Hematopoietic multipotent progenitor cell treated with erythropoietin and hydrocortisone succinate and interleukin-3 and kit ligand, for 15 days (in vitro differentiated cells): ENCODE measurements around the gene FIG4.
"Not testable (repeated sequence)": the region's sequence is repeated elsewhere in the genome, so short reads cannot be mapped to it uniquely, and the experiment has no call there.

ENCODE experiments used
- DNase-seq: peaks from one replicate; pipeline ENCODE4 v3.0.0-alpha.2; 2015; ENCODE audit warnings: low spot score

FIG4 gene

DNA sequence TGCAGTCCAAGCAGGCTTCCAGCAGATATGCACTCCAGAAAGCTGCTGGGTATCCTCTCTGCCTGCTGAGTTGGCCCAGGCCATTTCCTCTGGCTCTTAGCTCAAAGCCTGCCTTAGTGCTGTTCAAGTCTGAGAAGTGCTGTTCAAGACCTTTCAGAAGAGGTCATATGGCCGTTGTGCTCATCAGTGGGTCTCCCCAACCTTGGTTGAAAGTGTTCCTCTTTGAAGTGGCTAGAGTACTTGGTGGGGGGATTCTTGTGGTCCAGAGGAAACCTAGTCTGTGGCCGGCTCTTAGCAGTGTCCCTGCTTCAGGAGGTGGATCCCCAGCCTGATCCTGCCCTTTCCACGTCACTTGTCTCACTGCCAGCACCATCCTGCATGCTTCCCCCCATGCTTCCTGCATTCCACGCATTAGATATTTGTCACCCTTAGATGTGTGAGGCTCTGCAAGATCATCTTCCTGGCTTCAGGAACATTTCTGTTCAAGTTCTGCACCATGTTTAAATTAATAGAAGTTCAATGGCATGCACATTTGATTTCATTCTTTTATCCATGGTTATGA lies 105.0 kb downstream of the FIG4 start:
- no peak for DNase-seq

DNA sequence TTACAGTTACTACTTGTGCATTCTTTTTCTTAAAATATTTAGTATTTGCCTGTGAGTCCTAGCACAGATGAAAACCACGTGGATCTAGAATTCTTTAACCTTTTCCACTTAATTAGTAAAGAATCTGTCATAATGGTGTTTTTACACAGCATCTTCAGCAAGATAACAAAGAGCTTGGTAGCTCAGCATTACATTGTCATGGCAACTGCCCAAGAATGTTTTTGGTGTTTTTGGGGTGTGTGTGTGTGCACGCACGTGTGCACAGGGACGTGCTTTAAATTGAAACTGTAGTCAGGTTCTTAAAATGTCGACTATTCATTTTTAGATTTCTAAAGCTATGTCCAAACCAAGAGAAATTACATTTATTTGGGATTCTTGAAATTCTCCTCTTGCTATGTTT lies 108.0 kb downstream of the FIG4 start:
- DNase-seq, result no peak

DNA sequence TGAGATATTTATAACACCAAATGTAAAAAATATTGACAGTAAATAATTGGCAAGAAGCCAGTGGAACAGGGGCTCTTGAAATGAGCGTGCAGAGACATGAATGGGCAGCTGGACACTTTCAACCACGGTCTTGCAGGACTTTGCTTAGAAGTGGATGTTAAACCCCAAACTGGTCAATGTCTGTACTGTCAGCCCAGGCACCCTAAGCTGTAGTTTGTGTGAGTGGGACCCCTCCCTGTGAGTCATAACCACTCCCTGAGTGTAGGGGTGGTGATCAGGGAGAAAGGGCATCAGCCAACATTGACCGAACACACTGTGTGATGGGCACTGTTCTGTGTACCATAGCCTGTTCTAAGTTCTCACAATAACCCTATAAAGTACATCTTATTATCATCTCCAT lies 108.6 kb downstream of the FIG4 start:
- DNase-seq, result no peak

DNA sequence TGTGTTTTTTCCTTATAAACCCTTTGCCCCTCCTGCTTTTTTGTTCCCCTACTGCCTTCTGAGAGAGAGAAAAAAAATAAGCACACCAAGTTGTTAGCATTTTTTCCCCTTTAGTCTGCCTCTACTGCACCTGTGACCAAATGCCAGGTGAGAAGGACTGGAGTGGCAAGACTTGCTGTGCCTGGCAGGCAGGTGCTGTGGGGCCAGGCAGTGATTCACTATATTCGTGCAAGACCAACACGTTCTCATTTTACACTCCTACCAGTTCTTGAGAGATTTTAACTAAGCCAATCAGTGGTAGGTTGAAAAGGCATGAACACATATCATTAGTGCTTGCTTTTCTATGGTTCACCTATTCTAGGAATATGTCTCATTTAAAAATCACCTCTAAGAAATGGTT lies 109.7 kb downstream of the FIG4 start:
- no peak for DNase-seq

DNA sequence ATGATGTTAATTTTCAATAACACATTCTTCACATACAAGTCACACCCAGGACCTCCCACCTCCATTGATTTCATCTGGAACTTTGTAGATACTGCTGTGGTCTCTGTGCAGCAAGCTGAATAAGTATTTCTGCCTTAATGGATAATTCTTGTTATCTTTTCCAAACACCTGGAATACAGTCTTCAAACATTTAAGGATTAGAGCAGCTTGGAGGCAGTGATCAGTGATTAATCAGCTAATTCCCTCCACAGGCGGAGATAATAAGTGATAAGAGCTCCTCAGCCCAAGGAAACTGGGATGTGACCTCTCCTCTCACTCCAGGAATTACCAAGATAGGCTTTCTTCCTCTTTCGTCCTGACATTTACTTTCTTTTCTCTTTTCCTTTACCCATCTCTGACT lies 110.7 kb downstream of the FIG4 start:
- no peak for DNase-seq

DNA sequence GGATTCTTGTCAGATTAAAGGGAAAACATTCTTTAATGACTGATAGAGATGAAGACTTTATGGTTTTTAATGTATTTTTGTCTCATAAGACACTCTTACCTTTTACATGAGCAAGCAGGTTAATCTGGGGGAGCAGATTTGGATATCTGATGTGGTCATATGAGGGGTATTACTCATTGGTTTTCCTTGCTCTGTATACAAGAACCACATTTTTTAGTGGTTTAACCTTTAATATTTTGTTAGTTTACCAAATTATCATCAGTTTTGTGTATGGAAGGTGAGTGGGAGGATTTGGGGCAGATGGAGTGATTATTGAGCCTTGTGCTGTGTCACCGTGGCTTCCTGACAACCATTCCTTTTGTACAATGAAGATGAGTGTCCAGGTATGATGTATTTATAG lies 112.9 kb downstream of the FIG4 start:
- DNase-seq, result no peak

DNA sequence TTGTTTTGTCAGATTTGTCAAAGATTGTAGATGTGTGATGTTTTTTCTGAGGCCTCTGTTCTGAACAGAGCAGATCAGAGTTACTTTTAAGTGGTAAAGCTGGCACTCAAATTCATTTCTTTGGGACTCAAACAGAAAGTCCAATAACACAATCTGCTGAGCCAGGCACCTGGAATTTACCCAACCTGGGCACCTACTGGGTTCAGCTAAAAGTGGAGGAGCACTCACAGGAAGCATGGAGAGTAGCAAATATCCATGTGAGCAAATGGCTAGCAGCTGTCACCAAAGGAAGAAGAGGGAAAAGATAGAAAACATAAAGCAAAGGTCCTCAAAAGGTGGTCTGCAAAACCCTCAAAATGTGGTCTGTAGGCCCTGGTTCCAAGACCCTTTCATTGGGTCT lies 116.8 kb downstream of the FIG4 start:
- no peak for DNase-seq

DNA sequence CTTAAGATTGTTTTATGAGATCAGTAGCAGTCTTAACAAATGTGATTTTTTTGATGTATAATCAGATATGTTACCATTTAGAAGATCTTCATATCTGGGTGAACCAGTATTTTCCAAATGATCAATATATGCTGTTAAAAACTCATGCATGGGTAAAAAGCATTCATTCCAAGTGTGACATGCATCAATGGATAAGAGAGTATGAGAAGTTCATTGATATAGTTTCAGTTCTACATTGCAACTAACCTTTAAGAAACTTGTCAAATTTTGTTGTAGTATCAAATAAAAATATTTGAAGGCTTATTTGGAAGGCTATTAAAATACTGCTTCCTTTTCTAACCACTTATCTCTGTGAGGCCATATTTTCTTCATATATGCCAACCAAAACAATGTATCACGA lies 117.7 kb downstream of the FIG4 start:
- DNase-seq, result no peak

DNA sequence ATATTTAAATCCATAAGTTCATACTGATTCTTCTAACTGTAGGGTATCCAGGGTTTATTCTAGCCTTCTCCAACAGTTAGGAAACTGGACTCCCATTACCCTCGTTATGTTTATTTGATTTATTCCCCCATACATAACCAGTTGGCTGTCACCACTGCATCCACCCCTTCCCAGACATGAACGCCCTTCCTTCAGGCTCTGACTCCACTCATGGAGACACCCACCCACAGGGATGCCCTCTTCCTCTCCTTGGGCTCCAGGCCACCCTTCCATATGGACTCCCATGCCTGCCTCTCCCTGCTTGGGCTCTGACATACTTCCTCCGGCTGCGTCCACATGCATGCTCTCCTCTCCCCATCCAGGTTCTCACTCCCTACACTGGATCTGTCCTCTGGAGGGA lies 124.0 kb downstream of the FIG4 start:
- no peak for DNase-seq

DNA sequence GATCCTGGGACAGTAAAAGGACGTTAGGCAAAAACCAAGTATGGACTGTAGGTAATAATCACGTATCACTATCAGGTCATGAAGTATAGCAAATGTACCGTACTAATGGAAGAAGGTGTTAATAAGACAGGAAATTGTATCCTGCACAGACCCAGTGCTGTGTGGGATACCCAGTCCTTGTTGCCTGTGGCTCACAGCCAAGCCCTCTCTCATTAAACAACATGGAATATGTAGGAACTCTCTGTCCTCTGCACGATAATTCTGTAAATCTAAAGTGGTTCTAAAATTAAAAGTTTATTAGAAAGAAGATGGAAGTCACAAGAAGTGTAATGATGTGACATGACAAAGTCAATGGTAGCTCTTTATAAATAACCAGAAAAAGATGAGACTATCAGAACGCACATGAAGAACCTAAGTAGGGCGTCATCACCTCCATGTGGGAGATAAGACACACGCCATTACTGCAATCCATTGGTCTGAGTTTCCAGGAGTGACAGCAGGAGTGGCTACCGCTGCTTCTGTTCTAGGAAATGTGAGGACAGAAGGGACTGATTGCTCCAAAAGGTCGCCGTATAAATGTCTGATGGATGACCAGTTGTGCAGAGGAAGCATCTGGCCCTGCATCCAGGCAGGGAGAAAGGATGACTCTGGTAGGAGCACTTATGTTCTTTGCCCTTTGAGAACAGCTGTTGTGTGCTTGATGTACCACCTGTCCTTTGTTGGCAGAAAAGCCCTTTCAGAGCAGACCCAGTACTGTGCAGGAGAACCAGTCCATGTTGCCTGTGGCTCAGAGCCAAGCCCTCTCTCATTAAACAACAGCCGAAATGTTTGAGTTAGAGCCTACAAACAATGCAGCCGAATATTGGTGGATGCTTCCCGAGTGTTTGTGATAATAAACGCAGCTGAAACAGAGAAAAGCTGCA lies 125.6 kb downstream of the FIG4 start:
- DNase-seq, result no peak

DNA sequence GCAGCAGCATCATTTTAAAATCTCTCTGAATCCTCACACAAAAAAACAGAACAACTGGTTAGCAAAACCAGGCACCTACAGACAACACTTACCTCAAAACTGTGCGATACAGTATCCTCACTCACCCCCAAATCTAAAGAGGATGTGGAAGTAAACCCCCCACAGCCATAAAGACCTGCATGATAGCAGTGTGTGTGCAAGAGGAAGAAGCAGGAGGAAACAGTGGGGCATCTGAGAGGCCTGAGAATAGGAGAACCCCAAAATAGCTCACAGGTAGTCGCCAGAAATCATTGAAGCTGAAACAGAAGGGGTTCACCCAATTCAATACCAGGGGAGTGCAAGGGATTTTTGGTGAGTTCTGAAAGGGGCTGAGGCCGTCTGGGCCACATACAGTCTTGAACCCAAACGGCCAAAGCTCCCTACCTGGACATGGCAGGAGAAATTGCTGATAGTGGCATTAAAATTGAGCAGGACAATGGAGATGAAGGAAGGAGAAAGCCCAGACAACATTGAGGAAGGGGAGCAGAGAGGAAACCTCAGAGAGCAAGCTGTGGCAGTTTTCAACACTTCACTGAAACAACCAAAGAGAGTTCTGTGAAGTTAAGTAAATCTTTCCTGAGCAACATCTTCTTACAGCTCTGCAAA lies 129.7 kb downstream of the FIG4 start:
- DNase-seq, result no peak

DNA sequence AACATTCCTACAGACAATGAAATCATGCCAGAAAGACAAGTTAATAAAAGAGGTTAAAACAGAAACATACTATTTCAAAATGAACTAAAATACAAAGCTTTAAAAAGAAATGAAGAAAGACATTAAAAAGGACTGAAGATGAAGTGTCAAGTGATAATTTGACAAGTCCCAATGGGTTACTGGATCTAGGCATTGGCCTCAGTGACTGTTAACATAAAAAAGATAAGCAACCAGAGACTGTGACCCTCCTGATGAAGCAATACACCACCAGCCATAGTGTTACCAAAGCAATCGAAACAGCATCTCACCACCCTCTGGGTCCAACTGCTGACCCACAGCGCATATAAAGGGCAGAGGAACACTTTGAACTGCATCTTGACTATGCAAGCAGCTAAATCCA lies 130.3 kb downstream of the FIG4 start:
- no peak for DNase-seq

DNA sequence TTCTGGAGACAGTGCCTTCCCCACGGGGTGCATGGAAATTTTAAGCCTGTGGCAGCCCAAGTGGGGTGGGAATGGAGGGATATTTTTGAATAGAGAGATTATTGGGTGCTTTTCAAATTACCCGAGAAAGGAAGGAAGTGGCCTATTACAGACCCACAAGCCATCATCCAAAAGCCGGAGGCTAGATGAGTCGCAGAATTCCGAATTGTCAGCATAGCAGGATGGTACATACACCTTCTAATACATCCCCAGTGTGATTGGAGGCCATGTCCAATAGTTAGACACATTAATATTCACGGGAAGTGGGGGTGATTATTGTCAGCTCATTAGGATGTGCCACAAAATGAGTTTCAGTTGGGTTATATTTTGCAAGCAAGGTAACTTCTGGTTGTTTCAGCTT lies 133.0 kb downstream of the FIG4 start:
- DNase-seq, result no peak

DNA sequence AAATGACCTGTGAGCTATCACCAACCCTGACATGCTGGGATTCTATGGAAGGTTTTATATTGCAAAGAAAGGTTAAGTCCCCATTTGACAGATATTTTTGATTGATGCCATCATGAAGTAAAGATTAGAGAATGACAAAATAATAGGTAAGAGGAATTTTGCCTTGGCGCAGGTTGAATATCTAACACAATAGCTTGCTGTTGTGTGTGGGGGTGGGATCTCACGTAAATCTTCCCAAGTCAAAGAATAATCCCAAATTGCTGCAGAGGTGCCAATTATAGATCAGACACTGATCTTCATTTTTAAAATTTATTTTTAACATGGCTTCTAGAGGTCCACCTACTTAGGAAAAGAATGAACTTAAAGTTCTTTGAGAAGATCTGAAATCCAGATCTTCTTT lies 135.5 kb downstream of the FIG4 start:
- no peak for DNase-seq

DNA sequence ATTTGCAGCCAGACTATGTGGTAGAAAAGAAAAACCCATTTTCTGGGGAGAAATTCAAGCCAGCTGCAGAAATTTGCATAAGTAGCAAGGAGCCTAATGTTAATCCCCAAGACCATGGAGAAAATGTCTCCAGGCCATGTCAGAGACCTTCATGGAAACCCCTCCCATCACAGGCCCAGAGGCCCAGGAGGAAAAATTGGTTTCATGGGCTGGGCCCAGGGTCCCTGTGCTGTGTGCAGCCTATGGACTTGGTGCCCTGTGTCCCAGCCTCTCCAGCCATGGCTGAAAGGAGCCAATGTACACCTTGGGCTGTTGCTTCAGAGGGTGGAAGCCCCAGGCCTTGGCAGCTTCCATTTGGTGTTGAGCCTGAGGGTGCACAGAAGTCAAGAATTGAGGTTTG lies 140.3 kb downstream of the FIG4 start:
- DNase-seq, result not testable (repeated sequence)

DNA sequence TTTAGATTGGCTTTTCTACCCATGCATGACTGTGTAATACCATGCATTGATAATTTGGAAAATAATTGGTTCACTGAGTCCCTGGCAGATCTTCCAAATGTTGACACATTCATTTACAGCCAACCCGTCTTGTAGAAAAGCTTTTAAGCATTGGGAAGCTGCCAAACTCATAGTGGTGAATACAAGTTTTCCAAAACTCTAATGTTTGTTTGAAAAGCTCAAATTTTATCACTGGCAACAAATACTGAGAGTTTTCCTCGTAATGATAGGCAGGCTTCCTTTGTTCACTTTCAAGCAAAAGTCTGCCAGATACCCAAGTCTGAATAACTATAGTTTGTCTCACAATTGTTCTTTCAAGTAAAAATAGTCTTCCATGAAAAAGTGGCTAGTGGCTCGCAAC lies 143.0 kb downstream of the FIG4 start:
- DNase-seq, result no peak

DNA sequence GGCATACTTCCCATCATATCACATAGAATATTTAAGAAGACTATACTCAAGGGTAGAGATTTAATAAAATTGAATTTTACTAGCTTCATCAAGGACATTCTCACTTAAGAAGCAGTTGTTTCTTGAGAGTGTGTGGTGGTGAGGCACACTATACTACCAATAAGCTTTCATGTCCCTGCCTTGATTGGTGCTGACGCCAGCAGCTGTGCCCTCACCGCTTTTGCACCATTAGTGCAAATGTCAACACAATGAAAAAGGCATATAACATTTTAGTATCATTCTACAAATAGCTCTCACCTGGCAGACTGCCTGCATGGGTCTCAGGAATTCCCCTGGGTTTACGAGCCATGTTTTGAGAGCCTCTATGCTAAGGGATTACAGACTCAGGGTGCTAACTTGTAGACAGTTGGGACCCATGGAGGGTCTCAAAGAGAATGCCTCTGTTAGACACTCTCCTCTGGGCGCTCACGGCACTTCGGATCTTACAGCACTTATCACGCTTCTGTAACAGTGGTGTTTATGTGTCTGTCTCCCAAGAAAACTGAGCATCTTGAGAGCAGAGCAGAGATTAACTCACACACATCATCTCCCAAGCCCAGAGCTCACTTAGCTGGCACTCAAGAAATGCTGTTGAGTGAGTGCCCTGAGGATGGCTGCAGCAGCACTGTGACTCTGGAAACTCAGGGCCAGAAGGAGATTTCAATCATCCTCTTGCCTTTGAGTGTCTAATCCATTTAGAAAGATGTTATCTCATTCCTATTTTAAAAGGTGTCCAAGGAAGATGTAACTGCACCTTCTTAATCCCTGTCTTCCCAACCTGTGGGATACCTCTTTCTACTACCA lies 143.7 kb downstream of the FIG4 start:
- no peak for DNase-seq

DNA sequence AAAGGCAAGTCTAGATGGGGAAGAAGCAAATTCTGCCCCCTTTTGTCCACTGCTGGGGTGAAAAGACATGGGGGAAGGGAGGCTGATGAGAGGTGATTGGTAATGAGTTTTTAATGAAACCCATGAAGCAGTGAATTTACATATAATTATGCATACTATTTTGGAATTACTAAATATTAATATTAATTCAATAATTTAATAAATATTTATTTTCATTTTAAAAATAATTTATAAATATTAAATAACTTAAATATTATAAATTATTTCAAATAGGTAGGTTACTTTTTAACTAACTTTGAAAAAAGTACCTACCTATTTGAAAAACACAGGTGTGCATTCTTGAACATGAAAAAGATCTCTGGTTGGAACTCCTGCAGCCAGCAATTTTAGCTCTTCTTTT lies 148.9 kb downstream of the FIG4 start:
- DNase-seq, result no peak

DNA sequence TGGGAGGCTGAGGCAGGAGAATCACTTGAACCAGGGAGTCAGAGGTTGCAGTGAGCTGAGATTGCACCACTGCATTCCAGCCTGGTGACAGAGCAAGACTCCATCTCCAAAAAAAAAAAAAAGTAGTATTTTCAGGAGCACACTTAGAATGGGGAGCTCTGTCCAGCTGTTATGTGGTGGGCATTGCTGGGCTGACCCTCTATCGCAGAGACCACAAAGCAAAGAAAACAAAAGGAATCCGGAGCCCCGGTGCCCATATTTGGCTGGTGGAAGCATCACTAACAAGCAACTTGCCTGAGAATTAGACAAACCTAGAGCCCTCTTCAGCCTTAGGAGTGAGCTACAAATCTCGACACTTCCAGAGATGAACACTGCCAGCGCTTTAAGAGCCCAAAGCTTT lies 149.7 kb downstream of the FIG4 start:
- no peak for DNase-seq

DNA sequence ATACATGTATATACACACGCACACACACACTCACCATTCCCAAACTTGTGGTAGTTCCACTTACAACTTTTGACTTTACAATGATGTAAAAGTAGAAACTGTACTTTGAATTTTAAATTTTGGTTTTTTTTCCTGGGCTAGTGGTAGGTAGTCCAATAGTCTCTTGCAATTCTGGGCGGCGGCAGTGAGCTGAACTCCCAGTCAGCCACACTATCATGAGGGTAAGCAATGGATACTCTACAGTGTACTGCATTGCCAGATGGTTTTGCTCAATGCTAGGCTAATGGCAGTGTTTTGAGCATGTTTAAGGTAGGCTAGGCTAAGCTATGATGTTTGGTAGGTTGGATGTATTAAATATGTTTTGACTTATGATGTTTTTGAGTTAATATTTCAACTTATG lies 150.8 kb downstream of the FIG4 start:
- DNase-seq, result no peak

DNA sequence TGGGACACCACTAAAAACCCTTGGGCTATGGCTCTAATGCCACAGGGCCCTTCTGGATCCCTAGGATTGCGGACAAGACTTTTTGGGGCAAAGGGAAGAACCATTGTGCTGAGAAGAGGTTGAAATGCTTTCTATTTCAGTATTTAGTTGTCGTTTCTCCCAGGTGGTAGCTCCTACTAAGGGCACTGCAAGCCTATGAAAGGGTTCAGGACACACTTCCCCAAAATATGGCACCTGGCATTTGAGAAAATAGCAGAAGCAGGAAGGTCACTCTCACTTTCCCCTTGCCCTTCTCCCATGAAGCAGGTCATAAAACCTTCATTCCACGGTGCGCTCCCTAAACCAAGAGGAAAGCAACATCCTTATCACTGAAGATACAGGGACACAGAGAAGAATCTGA lies 161.6 kb downstream of the FIG4 start:
- DNase-seq, result no peak

DNA sequence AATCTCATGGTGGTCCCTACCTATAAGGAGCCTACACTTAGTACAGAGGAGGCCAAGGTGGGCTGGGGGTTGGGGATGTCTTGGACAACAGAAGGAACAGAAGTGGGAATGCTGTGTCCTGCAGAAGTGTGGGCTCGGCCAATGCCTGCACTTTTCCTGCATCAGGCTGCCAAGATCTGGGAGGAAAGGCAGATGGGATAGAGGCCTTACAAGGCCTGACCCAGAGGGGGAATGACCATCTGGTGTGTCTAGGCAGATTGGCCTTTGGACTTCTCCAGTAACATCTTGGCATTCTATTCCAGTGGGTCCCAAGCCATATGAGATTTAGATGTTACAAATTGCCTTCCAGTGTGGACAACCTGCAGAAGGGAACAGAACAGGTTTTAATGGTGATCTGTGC lies 162.3 kb downstream of the FIG4 start:
- no peak for DNase-seq

DNA sequence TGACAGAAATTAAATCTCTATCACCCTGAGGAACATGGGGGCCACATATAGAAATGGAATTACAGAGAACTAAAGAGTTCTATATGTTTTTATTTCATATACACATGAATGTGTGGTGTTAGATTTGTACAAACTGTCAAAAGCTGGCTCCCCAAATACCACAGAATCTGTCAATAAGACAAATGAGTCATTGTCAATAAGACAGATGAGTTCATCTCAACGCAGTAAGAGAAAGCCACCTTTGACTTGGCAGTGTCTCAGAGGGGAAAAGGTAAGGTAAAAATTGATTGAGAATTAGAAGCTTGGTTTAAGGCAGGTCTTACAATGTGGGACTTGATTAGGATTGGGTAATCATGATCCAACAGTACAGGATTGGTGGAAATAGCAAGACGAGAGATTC lies 162.9 kb downstream of the FIG4 start:
- DNase-seq, result no peak
